KMS-11 (cell line): Measurements from ENCODE around the gene IDNK.

ENCODE experiments used
- H2AFZ ChIP-seq: fragments of 200-600 bp; sonication (generic); 2 replicates; pipeline ENCODE4 v1.6.1; 2016; ENCODE audit warnings: antibody characterized with exemption, mixed run types, low read depth
- H3K27ac ChIP-seq: fragments of 200-600 bp; sonication (generic); 2 replicates; pipeline ENCODE4 v1.6.1; 2016; ENCODE audit warnings: mild to moderate bottlenecking, mixed run types
- H3K27me3 ChIP-seq: fragments of 200-600 bp; sonication (generic); 2 replicates; pipeline ENCODE4 v1.6.1; 2017; ENCODE audit warnings: mild to moderate bottlenecking, low read depth, mixed run types, moderate library complexity; ENCODE audit not compliant: insufficient read depth
- H3K36me3 ChIP-seq: fragments of 200-600 bp; sonication (generic); 2 replicates; pipeline ENCODE4 v1.6.1; 2017; ENCODE audit warnings: mild to moderate bottlenecking, mixed run types; ENCODE audit not compliant: insufficient read depth
- H3K4me1 ChIP-seq: fragments of 200-600 bp; sonication (generic); 2 replicates; pipeline ENCODE4 v1.6.1; 2016; ENCODE audit warnings: mild to moderate bottlenecking, low read depth, mixed run types; ENCODE audit not compliant: poor library complexity, severe bottlenecking
- H3K4me2 ChIP-seq: fragments of 200-600 bp; sonication (generic); 2 replicates; pipeline ENCODE4 v1.7.0; 2016; ENCODE audit warnings: mild to moderate bottlenecking, mixed run types
- H3K4me3 ChIP-seq: fragments of 200-600 bp; sonication (generic); IDR thresholded peaks from 2 replicates; pipeline ENCODE4 v1.6.1; 2017; ENCODE audit warnings: low read depth, low read length, mixed read lengths; ENCODE audit not compliant: insufficient read depth
- H3K79me2 ChIP-seq: fragments of 200-600 bp; sonication (generic); 2 replicates; pipeline ENCODE4 v1.6.1; 2016; ENCODE audit warnings: low read depth, mixed run types; ENCODE audit not compliant: insufficient read depth
- H3K9ac ChIP-seq: fragments of 200-600 bp; sonication (generic); 2 replicates; pipeline ENCODE4 v1.6.1; 2016; ENCODE audit warnings: mild to moderate bottlenecking, mixed run types
- H4K20me1 ChIP-seq: fragments of 200-600 bp; sonication (generic); 2 replicates; pipeline ENCODE4 v1.6.1; 2016; ENCODE audit warnings: mild to moderate bottlenecking, mixed run types; ENCODE audit not compliant: insufficient read depth
- CTCF ChIP-seq: fragments of 200-600 bp; sonication (generic); conservative IDR thresholded peaks from 2 replicates; pipeline ENCODE4 v1.6.1; 2017; ENCODE audit warnings: low read depth, mild to moderate bottlenecking, antibody characterized with exemption, low read length, moderate library complexity, mixed read lengths

IDNK gene

GRCh38 chr9:83646500-83647239 lies 23.7 kb downstream of the IDNK start:
- TF ChIP-seq CTCF = no peak
- no peak overlapping the region for H3K27ac ChIP-seq
- H3K4me3 ChIP-seq = no peak overlapping the region
- no peak overlapping the region for H3K4me2 ChIP-seq
- H3K9ac ChIP-seq = no peak overlapping the region
- H4K20me1 ChIP-seq = no peaks in the 10 kb centered on the region
- H3K27me3 ChIP-seq = no peaks in the 10 kb centered on the region
- H3K4me1 ChIP-seq = no peaks in the 10 kb centered on the region
- H3K36me3 ChIP-seq = no peaks in the 10 kb centered on the region
- no peaks in the 10 kb centered on the region for H3K79me2 ChIP-seq
- H2AFZ ChIP-seq = no peak overlapping the region

- H3K4me1 ChIP-seq = no peaks in the 10 kb centered on the region
- no peak overlapping the region for H3K9ac ChIP-seq
- no peaks in the 10 kb centered on the region for H3K36me3 ChIP-seq
- no peaks in the 10 kb centered on the region for H4K20me1 ChIP-seq
- H2AFZ ChIP-seq = no peak overlapping the region
- H3K27ac ChIP-seq = no peak overlapping the region
- H3K79me2 ChIP-seq = no peaks in the 10 kb centered on the region
- H3K27me3 ChIP-seq = no peaks in the 10 kb centered on the region
- peak; percentile 77 for TF ChIP-seq CTCF
- H3K4me2 ChIP-seq = no peak overlapping the region
- no peak overlapping the region for H3K4me3 ChIP-seq
These were observed 26.1 kb downstream of the IDNK start for GRCh38 chr9:83649080-83649479.

GRCh38 chr9:83649515-83649914 lies 26.6 kb downstream of the IDNK start:
- Histone ChIP-seq H3K9ac (no peak overlapping the region), H3K4me1 (no peaks in the 10 kb centered on the region), H3K79me2 (no peaks in the 10 kb centered on the region), H3K36me3 (no peaks in the 10 kb centered on the region), H3K4me3 (no peak overlapping the region), H3K4me2 (no peak overlapping the region), H2AFZ (no peak overlapping the region), H4K20me1 (no peaks in the 10 kb centered on the region), H3K27me3 (no peaks in the 10 kb centered on the region), H3K27ac (no peak overlapping the region)
- no peak for TF ChIP-seq CTCF

- Histone ChIP-seq H3K9ac (no peak overlapping the region), H3K27ac (no peak overlapping the region), H3K4me3 (no peak overlapping the region), H3K4me2 (no peak overlapping the region), H3K27me3 (no peaks in the 10 kb centered on the region), H4K20me1 (no peaks in the 10 kb centered on the region), H3K36me3 (no peaks in the 10 kb centered on the region; the same call in 1 of the 2 replicates), H2AFZ (no peak overlapping the region), H3K79me2 (no peaks in the 10 kb centered on the region), H3K4me1 (no peaks in the 10 kb centered on the region)
- no peak for TF ChIP-seq CTCF
These were observed 28.6 kb downstream of the IDNK start for GRCh38 chr9:83651558-83651957.
